ENCODE measurements around the gene SCMH1.

DNA sequence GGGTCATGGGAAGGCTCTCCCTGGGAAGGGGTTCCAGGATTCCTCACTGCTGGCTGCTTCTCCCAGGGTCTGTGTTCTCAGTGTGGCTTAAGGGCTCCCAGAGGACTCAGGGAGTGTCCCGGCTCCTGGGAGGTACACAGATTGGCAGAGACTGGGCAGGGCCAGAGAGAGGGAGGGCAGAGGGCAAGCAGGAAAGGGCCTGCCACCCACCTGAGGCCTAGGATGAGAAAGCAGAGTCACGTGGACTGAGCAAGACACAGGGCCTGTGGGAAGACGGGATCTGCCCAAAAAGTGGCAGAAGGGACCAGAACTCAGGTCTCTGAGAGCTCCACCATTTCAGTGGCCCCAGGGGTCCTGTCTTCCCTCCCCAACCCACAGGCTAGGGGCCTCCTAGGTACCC, 221.5 kb downstream of the SCMH1 start:
- TF ChIP-seq EZH2 (IDR thresholded peaks at IDR 0.05; ENCODE audit: borderline replicate concordance, low read depth, low read length, severe bottlenecking) (no peak), POLR2A (IDR thresholded peaks at IDR 0.05; ENCODE audit: low read depth, low read length) (no peak)

Measured in endothelial cell of umbilical vein (primary cell).